ENCODE data around the gene RGS7.
"Not testable (repeated sequence)": the region's sequence is repeated elsewhere in the genome, so short reads cannot be mapped to it uniquely, and the experiment has no call there.

The RGS7 gene

DNA sequence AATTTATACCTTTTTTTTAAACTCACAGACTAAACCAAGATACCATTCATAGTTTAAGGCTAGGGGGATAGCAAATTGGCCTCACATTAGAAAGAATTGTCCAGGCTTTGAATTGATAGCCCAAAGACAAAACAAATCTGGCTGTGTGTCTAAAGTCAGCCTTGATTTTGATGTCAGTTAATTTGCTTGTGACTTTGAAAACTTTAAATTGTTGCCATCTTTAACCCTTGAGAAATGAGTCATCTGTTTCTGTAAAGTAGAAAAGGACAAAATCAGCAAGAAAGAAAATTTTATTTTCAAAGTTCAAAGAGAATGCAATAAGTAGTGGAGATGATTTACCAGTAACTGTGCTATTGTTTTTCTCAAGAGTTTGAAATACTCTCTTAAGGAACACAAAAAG, 184.5 kb downstream of the RGS7 start:
- H3K27ac ChIP-seq: no peak overlapping the region
- TF ChIP-seq CTCF (conservative IDR thresholded peaks at IDR 0.05): no peak

- no peak overlapping the region for H3K27ac ChIP-seq
- TF ChIP-seq CTCF (conservative IDR thresholded peaks at IDR 0.05): no peak
Observed at GRCh38 chr1:241171991-241172390, 185.0 kb downstream of the RGS7 start.

GRCh38 chr1:241167121-241167630, 189.8 kb downstream of the RGS7 start:
- H3K27ac ChIP-seq: peak overlapping the region; percentile 5; the same call in 1 of the 2 replicates
- no peak for TF ChIP-seq CTCF (conservative IDR thresholded peaks at IDR 0.05)

- no peak for TF ChIP-seq CTCF (conservative IDR thresholded peaks at IDR 0.05)
- no peak overlapping the region for H3K27ac ChIP-seq
Observed at GRCh38 chr1:241166625-241167024, 190.4 kb downstream of the RGS7 start.

DNA sequence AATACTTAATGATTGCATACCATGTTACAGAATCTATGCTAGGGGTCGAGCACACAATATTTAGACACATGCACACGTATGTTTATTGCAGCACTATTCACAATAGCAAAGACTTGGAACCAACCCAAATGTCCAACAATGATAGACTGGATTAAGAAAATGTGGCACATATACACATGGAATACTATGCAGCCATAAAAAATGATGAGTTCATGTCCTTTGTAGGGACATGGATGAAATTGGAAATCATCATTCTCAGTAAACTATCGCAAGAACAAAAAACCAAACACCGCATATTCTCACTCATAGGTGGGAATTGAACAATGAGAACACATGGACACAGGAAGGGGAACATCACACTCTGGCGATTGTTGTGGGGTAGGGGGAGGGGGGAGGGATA, 191.7 kb downstream of the RGS7 start:
- H3K27ac ChIP-seq: not testable (repeated sequence)

DNA sequence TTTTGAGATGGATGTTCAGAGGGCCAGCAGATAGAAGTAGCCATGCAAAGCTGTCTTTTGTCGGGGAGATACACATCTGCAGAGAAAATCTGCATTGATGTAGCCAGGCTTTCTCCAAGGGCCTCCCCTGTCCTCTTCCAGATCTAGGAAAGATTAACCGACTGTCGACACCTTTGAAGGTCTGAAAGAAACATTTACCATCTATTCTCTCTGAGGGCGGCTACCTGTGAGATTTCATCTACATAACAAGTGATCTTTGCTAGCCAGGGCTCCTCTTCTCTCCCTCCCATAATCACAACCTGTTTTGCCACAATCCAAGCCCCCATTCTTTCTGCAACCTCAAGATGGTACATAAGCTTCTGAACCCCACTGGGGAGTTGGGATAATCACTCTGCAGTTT, 193.6 kb downstream of the RGS7 start:
- TF ChIP-seq CTCF (conservative IDR thresholded peaks at IDR 0.05): no peak
- H3K27ac ChIP-seq: no peak overlapping the region

DNA sequence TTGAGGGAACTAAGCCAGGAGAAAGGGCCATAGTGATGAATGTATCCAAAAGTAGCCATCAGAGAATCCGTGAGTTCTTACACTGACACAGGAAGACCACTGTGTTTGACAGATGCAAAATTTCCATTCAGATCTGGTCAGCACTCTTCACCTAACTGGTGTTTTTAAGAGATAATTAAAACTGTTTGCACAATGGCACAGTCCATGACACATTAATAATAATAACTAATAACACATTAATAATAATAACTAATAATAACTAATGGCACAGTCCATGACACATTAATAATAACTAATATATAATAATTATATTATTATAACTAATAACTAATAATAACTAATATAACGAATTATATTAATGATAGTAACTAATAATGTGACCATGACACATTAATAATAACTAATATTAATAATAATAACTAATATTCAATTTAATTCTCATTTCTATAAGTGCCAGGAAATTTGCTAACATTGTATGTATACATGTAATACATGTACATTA, 195.8 kb downstream of the RGS7 start:
- TF ChIP-seq CTCF (conservative IDR thresholded peaks at IDR 0.05): no peak
- H3K27ac ChIP-seq: no peak overlapping the region

- H3K27ac ChIP-seq: peak overlapping the region; percentile 80
- 0 out of 2 replicates have a peak, but pooled peaks have one; percentile 6 for TF ChIP-seq CTCF (conservative IDR thresholded peaks at IDR 0.05)
Observed at GRCh38 chr1:241157435-241157834, 199.6 kb downstream of the RGS7 start.

All from VCaP (cell line).